ENCODE data around the gene FAM43A.

FAM43A gene

DNA sequence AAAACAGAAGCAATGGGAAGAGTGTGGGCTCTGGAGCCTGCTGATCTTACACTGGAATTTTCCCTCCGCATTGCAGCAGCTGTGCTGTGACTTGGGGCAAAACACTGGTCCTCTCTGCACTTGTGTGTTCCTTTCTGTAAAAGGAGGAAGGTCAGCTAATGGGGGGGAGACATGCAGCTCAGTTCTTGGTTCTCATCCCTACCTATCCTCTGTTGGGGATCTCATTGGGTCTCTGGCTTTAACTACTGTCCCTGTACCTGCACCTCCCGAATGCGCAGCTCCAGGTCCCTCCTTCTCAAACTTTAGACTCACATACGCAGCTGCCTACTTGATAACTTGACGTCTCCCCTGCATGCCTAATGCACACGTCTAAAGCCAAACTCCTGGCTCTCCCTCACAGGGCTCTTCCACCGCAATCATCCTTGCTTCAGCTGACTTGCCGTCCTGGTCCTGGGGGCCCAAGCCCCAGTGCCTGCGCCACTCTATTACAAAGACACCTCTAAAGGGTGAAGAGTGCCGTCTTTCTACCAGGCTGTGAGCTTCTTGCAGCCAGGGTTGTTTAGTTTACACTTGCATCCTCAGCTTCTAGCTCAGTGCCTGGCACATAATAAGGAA lies 46.6 kb upstream of the FAM43A start:
- WGBS, result 96% methylated on average over 10 of the region's 10 CpGs

DNA sequence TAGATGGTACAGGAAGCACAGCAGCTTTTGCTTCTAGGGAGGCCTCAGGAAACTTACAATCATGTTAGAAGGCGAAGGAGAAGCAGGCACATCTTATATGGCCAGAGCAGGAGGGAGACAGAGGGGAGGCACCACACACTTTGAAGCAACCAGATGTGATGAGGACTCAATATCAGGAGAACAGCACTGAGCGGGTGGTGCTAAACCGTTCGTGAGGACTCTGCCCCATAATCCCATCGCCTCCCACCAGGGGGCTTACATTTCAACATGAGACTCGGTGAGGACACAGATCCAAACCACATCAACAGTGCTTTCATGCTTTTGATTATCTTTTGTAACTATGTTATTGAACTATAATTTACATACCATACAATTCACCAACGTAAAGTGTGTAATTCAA lies 44.9 kb upstream of the FAM43A start:
- Histone ChIP-seq H3K4me1 (ENCODE audit: control insufficient read depth, insufficient read depth, low read depth, low read length) (peaks cover 7% of the 10 kb centered on the region), H2BK5ac (ENCODE audit: low read depth, low read length, poor library complexity, severe bottlenecking) (no peak overlapping the region), H3K4me2 (ENCODE audit: low read length, poor library complexity, severe bottlenecking) (no peak overlapping the region), H3K9ac (ENCODE audit: low read length) (no peak overlapping the region), H3K27me3 (ENCODE audit: control insufficient read depth in 1 of 2, insufficient read depth in 1 of 2, low read length in 2 of 2) (no peaks in the 10 kb centered on the region), H4K91ac (ENCODE audit: low read length) (no peak overlapping the region), H2AFZ (ENCODE audit: low read depth, low read length) (no peak overlapping the region), H3K4me3 (ENCODE audit: insufficient read depth in 1 of 2, low read depth in 1 of 2, low read length in 2 of 2) (no peak overlapping the region), H2BK15ac (ENCODE audit: low read depth, poor library complexity, severe bottlenecking) (no peak overlapping the region), H3K23ac (ENCODE audit: low read length in 2 of 2) (no peak overlapping the region), H2AK5ac (ENCODE audit: low read length, severe bottlenecking) (no peak overlapping the region), H2BK12ac (ENCODE audit: low read length in 2 of 2) (no peak overlapping the region), H3K4ac (ENCODE audit: low read depth in 1 of 2, low read length in 2 of 2) (no peak overlapping the region), H3K18ac (ENCODE audit: low read depth in 1 of 2, low read length in 2 of 2) (no peak overlapping the region), H3K14ac (ENCODE audit: low read length in 2 of 2) (no peak overlapping the region), H4K8ac (ENCODE audit: low read length) (peak overlapping the region; percentile 19), H3K27ac (ENCODE audit: low read length, poor library complexity, severe bottlenecking) (no peak overlapping the region), H3K36me3 (ENCODE audit: control insufficient read depth in 1 of 2, insufficient read depth in 2 of 2, low read depth in 1 of 2, low read length in 2 of 2) (peaks cover 20 to 60% of the 10 kb centered on the region in 2 experiments), H3K9me3 (ENCODE audit: control insufficient read depth, low read length) (no peaks in the 10 kb centered on the region), H2BK120ac (ENCODE audit: low read depth, low read length) (no peak overlapping the region), H3K79me1 (replicated peaks; ENCODE audit: low read length, poor library complexity, severe bottlenecking) (no peaks in the 10 kb centered on the region)
- peak; percentile 45 for DNase-seq
- WGBS, result 71% methylated on average over 6 of the region's 7 CpGs

More for the DNA sequence above, 46.6 kb upstream of the FAM43A start:
- Histone ChIP-seq H3K4me2 (ENCODE audit: low read length, poor library complexity, severe bottlenecking) (no peak overlapping the region), H3K4me3 (ENCODE audit: insufficient read depth in 1 of 2, low read depth in 1 of 2, low read length in 2 of 2) (no peak overlapping the region), H3K23ac (ENCODE audit: low read length in 2 of 2) (no peak overlapping the region), H2AFZ (ENCODE audit: low read depth, low read length) (no peak overlapping the region), H3K27ac (ENCODE audit: low read length, poor library complexity, severe bottlenecking) (no peak overlapping the region), H3K18ac (ENCODE audit: low read depth in 1 of 2, low read length in 2 of 2) (no peak overlapping the region), H2BK5ac (ENCODE audit: low read depth, low read length, poor library complexity, severe bottlenecking) (no peak overlapping the region), H2BK15ac (ENCODE audit: low read depth, poor library complexity, severe bottlenecking) (no peak overlapping the region), H3K79me1 (replicated peaks; ENCODE audit: low read length, poor library complexity, severe bottlenecking) (no peaks in the 10 kb centered on the region), H2AK5ac (ENCODE audit: low read length, severe bottlenecking) (no peak overlapping the region), H3K36me3 (ENCODE audit: control insufficient read depth in 1 of 2, insufficient read depth in 2 of 2, low read depth in 1 of 2, low read length in 2 of 2) (peaks cover 16 to 46% of the 10 kb centered on the region in 2 experiments), H3K27me3 (ENCODE audit: control insufficient read depth in 1 of 2, insufficient read depth in 1 of 2, low read length in 2 of 2) (no peaks in the 10 kb centered on the region), H4K91ac (ENCODE audit: low read length) (no peak overlapping the region), H2BK120ac (ENCODE audit: low read depth, low read length) (no peak overlapping the region), H4K8ac (ENCODE audit: low read length) (no peak overlapping the region), H3K14ac (ENCODE audit: low read length in 2 of 2) (no peak overlapping the region), H3K9ac (ENCODE audit: low read length) (no peak overlapping the region), H3K9me3 (ENCODE audit: control insufficient read depth, low read length) (no peaks in the 10 kb centered on the region), H2BK12ac (ENCODE audit: low read length in 2 of 2) (no peak overlapping the region), H3K4ac (ENCODE audit: low read depth in 1 of 2, low read length in 2 of 2) (no peak overlapping the region), H3K4me1 (ENCODE audit: control insufficient read depth, insufficient read depth, low read depth, low read length) (peaks cover 7% of the 10 kb centered on the region)
- DNase-seq, result no peak

DNA sequence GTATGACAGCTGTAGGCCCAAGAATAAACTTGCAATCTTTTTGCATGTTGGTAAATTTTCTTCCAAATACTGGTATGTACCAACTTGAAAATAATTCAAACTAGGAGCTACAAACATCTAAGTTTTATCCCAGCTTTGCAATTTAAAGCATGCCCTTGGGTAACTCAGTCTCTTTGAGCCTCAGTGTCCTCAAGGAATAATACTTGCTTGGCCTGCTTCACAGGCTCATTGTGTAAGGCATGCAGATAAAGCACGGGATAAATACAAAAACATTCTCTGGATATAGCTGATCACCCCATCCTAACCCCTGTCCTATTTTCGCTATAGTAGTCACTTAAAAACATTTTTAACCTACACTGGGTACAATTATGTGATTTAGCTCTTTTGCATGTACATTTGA lies 42.9 kb upstream of the FAM43A start:
- H3K4me1 ChIP-seq (ENCODE audit: control insufficient read depth, insufficient read depth, low read depth, low read length), result peaks cover 7% of the 10 kb centered on the region
- no peaks in the 10 kb centered on the region for H3K27me3 ChIP-seq (ENCODE audit: control insufficient read depth in 1 of 2, insufficient read depth in 1 of 2, low read length in 2 of 2)
- WGBS, result 100% methylated on average over 2 of the region's 2 CpGs
- no peak overlapping the region for H3K9ac ChIP-seq (ENCODE audit: low read length)
- no peak overlapping the region for H2AK5ac ChIP-seq (ENCODE audit: low read length, severe bottlenecking)
- H3K23ac ChIP-seq (ENCODE audit: low read length in 2 of 2), result no peak overlapping the region
- no peak overlapping the region for H3K4ac ChIP-seq (ENCODE audit: low read depth in 1 of 2, low read length in 2 of 2)
- no peak overlapping the region for H2BK5ac ChIP-seq (ENCODE audit: low read depth, low read length, poor library complexity, severe bottlenecking)
- H3K14ac ChIP-seq (ENCODE audit: low read length in 2 of 2), result no peak overlapping the region
- no peak overlapping the region for H2BK120ac ChIP-seq (ENCODE audit: low read depth, low read length)
- H2AFZ ChIP-seq (ENCODE audit: low read depth, low read length), result no peak overlapping the region
- H4K91ac ChIP-seq (ENCODE audit: low read length), result no peak overlapping the region
- H2BK15ac ChIP-seq (ENCODE audit: low read depth, poor library complexity, severe bottlenecking), result no peak overlapping the region
- no peak overlapping the region for H3K4me2 ChIP-seq (ENCODE audit: low read length, poor library complexity, severe bottlenecking)
- no peaks in the 10 kb centered on the region for H3K79me1 ChIP-seq (replicated peaks; ENCODE audit: low read length, poor library complexity, severe bottlenecking)
- no peak overlapping the region for H4K8ac ChIP-seq (ENCODE audit: low read length)
- no peak for DNase-seq
- no peak overlapping the region for H3K27ac ChIP-seq (ENCODE audit: low read length, poor library complexity, severe bottlenecking)
- no peak overlapping the region for H3K4me3 ChIP-seq (ENCODE audit: insufficient read depth in 1 of 2, low read depth in 1 of 2, low read length in 2 of 2)
- peaks cover 20 to 73% of the 10 kb centered on the region in 2 experiments for H3K36me3 ChIP-seq (ENCODE audit: control insufficient read depth in 1 of 2, insufficient read depth in 2 of 2, low read depth in 1 of 2, low read length in 2 of 2)
- H3K18ac ChIP-seq (ENCODE audit: low read depth in 1 of 2, low read length in 2 of 2), result no peak overlapping the region
- no peak overlapping the region for H2BK12ac ChIP-seq (ENCODE audit: low read length in 2 of 2)
- H3K9me3 ChIP-seq (ENCODE audit: control insufficient read depth, low read length), result no peaks in the 10 kb centered on the region

DNA sequence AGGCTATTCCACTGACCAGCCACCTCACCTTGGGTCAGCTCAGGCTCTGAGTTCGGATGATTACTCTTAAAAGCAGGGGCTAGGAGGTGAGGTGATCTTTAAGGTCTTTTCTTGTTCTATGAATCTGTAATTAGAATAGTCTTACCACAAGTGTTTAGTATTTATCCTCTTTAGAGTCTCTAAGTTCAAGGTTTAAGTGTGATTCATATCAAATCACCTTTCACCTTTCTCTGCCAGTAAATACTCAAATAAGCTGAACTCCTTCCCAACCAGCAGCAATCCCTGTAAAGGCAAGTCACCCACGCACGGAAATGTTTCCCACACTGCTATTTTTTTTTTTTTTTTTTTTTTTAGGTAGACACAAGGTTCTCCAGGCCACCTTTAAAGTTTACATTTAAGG lies 37.9 kb upstream of the FAM43A start:
- Histone ChIP-seq H4K8ac (ENCODE audit: low read length) (no peak overlapping the region), H3K4ac (ENCODE audit: low read depth in 1 of 2, low read length in 2 of 2) (no peak overlapping the region), H3K9me3 (ENCODE audit: control insufficient read depth, low read length) (no peaks in the 10 kb centered on the region), H2BK12ac (ENCODE audit: low read length in 2 of 2) (no peak overlapping the region), H3K4me2 (ENCODE audit: low read length, poor library complexity, severe bottlenecking) (no peak overlapping the region), H3K4me3 (ENCODE audit: insufficient read depth in 1 of 2, low read depth in 1 of 2, low read length in 2 of 2) (no peak overlapping the region), H2BK15ac (ENCODE audit: low read depth, poor library complexity, severe bottlenecking) (no peak overlapping the region), H3K27ac (ENCODE audit: low read length, poor library complexity, severe bottlenecking) (no peak overlapping the region), H2BK5ac (ENCODE audit: low read depth, low read length, poor library complexity, severe bottlenecking) (no peak overlapping the region), H2AK5ac (ENCODE audit: low read length, severe bottlenecking) (no peak overlapping the region), H3K14ac (ENCODE audit: low read length in 2 of 2) (no peak overlapping the region), H2BK120ac (ENCODE audit: low read depth, low read length) (no peak overlapping the region), H3K23ac (ENCODE audit: low read length in 2 of 2) (no peak overlapping the region), H3K27me3 (ENCODE audit: control insufficient read depth in 1 of 2, insufficient read depth in 1 of 2, low read length in 2 of 2) (no peaks in the 10 kb centered on the region), H3K79me1 (replicated peaks; ENCODE audit: low read length, poor library complexity, severe bottlenecking) (peaks cover 4% of the 10 kb centered on the region), H3K9ac (ENCODE audit: low read length) (no peak overlapping the region), H3K18ac (ENCODE audit: low read depth in 1 of 2, low read length in 2 of 2) (no peak overlapping the region), H3K36me3 (ENCODE audit: control insufficient read depth in 1 of 2, insufficient read depth in 2 of 2, low read depth in 1 of 2, low read length in 2 of 2) (peaks cover 23 to 92% of the 10 kb centered on the region in 2 experiments), H4K91ac (ENCODE audit: low read length) (no peak overlapping the region), H2AFZ (ENCODE audit: low read depth, low read length) (no peak overlapping the region), H3K4me1 (ENCODE audit: control insufficient read depth, insufficient read depth, low read depth, low read length) (no peaks in the 10 kb centered on the region)
- 86% methylated on average over 2 of the region's 3 CpGs for WGBS
- DNase-seq, result no peak
